ENCODE results near the gene HMG20A.

DNA sequence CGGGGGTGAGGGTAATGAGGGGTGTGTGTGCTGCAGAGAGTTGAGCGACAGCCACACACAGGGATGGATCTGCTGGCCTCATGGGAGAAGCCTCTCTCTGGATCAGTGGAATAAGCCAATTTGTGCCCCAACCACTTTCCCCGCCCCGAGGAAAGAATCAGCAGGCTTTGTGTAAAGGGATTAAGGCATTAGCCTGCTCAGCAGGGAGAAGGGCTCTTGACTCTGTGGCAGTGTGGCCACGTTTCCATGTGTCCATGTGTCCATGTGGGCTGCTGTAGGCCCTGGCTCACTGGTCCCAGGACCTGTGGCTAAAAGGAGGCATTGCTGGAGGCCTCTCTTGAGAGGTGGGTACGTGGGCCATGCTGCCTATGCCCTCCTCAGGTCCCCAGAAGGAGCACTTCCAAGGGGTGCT, 104.7 kb downstream of the HMG20A start:
- TF ChIP-seq POLR2A (IDR thresholded peaks at IDR 0.05; ENCODE audit: low read length) (no peak), GATA1 (IDR thresholded peaks at IDR 0.05; ENCODE audit: low read depth, low read length) (no peak)

Data from erythroblast (primary cell).